Panc1 (cell line): ENCODE data around the gene GPD2. TPM values are rescaled to one million over a fixed set of nuclear protein-coding genes. Genes with fewer than 3 reads are reported as not detected.

Experiments used
- ATAC-seq: fragments of 200-7000 bp; cut with Tn5 transposase; 2 replicates; pipeline ENCODE4 v1.9.1; 2020; ENCODE audit warnings: mild to moderate bottlenecking, moderate library complexity
- BruUV-seq: library from RNA; stranded (reverse); fragments of 400-500 nt; replicated peaks from 2 replicates; lab custom pipeline; 2021; lab: Mats Ljungman, UMichigan
- CTCF ChIA-PET: fragments of 300-600 bp; sonication (Branson Sonifier 250); formaldehyde crosslinking; loops from one replicate; lab custom pipeline; 2022; ENCODE audit warnings: antibody characterized with exemption; lab: Charles Lee
- POLR2A ChIA-PET: fragments of 300-600 bp; sonication (Branson Sonifier 250); formaldehyde crosslinking; loops from one replicate; lab custom pipeline; 2022; ENCODE audit warnings: antibody characterized with exemption; lab: Charles Lee
- DNase-seq: peaks from one replicate; pipeline ENCODE4 v3.0.0-alpha.2; 2010; ENCODE audit warnings: low read depth, low spot score
- H3K27ac ChIP-seq: 2 replicates; pipeline ENCODE4 v1.5.1; 2011; ENCODE audit warnings: mild to moderate bottlenecking, low read length, inconsistent platforms
- H3K27me3 ChIP-seq: fragments of 200-500 bp; sonication (Bioruptor generic); 2 replicates; pipeline ENCODE4 v1.6.0; 2014; ENCODE audit warnings: low read length, inconsistent platforms; ENCODE audit not compliant: control insufficient read depth, insufficient read depth
- H3K36me3 ChIP-seq: fragments of 200-500 bp; sonication (Bioruptor generic); 2 replicates; pipeline ENCODE4 v1.5.1; 2014; ENCODE audit warnings: inconsistent platforms, mild to moderate bottlenecking, low read length, moderate library complexity; ENCODE audit not compliant: control insufficient read depth, insufficient read depth
- H3K4me1 ChIP-seq: 2 replicates; pipeline ENCODE4 v1.5.1; 2011; ENCODE audit warnings: inconsistent platforms, mild to moderate bottlenecking, low read length, moderate library complexity; ENCODE audit not compliant: control insufficient read depth, insufficient read depth
- H3K4me3 ChIP-seq, 2 experiments: 2 replicates each; pipeline ENCODE4 v1.5.1; 2011 to 2012; ENCODE audit warnings: low read depth in 2 of 2, low read length in 2 of 2, mild to moderate bottlenecking in 2 of 2, inconsistent platforms in 1 of 2, moderate library complexity in 1 of 2
- H3K9me3 ChIP-seq: fragments of 200-500 bp; sonication (Bioruptor generic); 2 replicates; pipeline ENCODE4 v1.5.1; 2014; ENCODE audit warnings: low read depth, mild to moderate bottlenecking, inconsistent platforms, low read length, moderate library complexity; ENCODE audit not compliant: control insufficient read depth, insufficient read depth
- CTCF ChIP-seq: fragments of 450-650 bp; IDR thresholded peaks from 2 replicates; pipeline ENCODE4 v1.5.1; 2017; ENCODE audit warnings: mild to moderate bottlenecking
- POLR2AphosphoS5 ChIP-seq: IDR thresholded peaks from 2 replicates; pipeline ENCODE4 v1.6.1; 2012; ENCODE audit warnings: mild to moderate bottlenecking, low read depth, low read length, moderate library complexity
- REST ChIP-seq, 2 experiments: IDR thresholded peaks; 2 replicates each; pipeline ENCODE4 v1.6.1; 2011 to 2012; ENCODE audit warnings: low read depth in 2 of 2, control low read depth in 1 of 2, low read length in 1 of 2, mild to moderate bottlenecking in 1 of 2, moderate library complexity in 1 of 2; ENCODE audit not compliant: insufficient read depth in 1 of 2
- SIN3A ChIP-seq: IDR thresholded peaks from 2 replicates; pipeline ENCODE4 v1.6.1; 2012; ENCODE audit warnings: low read depth, mild to moderate bottlenecking, low read length, moderate library complexity, borderline replicate concordance; ENCODE audit not compliant: insufficient read depth
- TCF7L2 ChIP-seq: IDR thresholded peaks from 2 replicates; pipeline ENCODE4 v1.6.1; 2011; ENCODE audit warnings: mild to moderate bottlenecking, low read depth, low read length, inconsistent platforms
- in situ Hi-C: cut with HindIII; loops from 2 replicates; pipeline ENCODE4 v1.10.0; 2016; ENCODE audit warnings: low sequenced_read_pairs, low pct_unique_long_range_greater_than_20kb
- intact Hi-C: fragments of 100-400 bp; cut with micrococcal nuclease; formaldehyde crosslinking; loops from one replicate; pipeline ENCODE4 v1.10.0; 2022; ENCODE audit not compliant: unreplicated experiment
- total RNA-seq: library from RNA; stranded (reverse); gene quantifications from one replicate; pipeline ENCODE4 v1.2.1, GENCODE V29; 2021; ENCODE audit not compliant: unreplicated experiment

GPD2 gene
- total RNA-seq, 1 experiment from 2014 or later, result 27.5 TPM

DNA sequence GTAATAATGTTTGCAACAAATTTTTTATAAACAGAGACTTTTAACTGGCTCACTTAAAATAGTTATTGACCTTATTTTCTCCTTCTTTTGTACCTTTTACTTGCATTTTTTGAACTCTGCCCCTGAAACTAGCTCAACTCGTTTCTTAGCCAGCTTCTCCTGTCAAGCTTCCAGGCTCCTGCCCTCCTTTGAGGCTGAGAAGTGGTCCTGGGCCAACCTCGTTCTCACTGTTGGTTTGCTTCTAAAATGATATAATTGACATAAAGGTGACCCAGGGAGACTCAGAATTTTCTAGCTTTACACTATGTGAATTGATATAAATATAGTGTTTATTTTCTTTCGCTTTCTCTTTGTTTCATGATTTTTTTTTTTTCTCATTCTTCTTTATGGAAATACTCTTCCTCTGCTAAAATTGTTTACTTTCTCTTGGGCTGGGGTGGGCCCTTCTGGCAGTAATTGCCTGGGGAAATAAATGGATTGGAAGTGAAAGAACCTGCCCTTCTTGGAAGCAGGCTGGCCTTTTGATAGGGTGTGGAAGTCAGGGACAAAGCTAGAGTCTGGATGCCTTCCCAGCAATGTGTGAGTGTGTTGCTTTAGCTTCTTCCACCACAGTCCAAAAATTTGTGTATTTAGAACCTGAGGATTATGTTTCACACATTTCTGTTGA is 30.7 kb downstream of the GPD2 start:
- no TSS peak for BruUV-seq
- in situ Hi-C loops (no loop called here), intact Hi-C loops (no loop called here)
- Histone ChIP-seq H3K36me3 (no peaks in the 10 kb centered on the region), H3K27ac (no peak overlapping the region), H3K27me3 (no peaks in the 10 kb centered on the region), H3K4me1 (no peaks in the 10 kb centered on the region), H3K4me3 (no peak overlapping the region), H3K9me3 (no peaks in the 10 kb centered on the region)
- TF ChIP-seq REST (IDR thresholded peaks at IDR 0.05; ENCODE audit: insufficient read depth in 1 of 2, low read depth in 2 of 2, low read length in 1 of 2), result no peak
- TF ChIP-seq CTCF, result no peak
- no peak for TF ChIP-seq POLR2AphosphoS5
- ATAC-seq (no peak), DNase-seq (no peak)
- ChIA-PET POLR2A (no interaction called here), CTCF (no interaction called here)

DNA sequence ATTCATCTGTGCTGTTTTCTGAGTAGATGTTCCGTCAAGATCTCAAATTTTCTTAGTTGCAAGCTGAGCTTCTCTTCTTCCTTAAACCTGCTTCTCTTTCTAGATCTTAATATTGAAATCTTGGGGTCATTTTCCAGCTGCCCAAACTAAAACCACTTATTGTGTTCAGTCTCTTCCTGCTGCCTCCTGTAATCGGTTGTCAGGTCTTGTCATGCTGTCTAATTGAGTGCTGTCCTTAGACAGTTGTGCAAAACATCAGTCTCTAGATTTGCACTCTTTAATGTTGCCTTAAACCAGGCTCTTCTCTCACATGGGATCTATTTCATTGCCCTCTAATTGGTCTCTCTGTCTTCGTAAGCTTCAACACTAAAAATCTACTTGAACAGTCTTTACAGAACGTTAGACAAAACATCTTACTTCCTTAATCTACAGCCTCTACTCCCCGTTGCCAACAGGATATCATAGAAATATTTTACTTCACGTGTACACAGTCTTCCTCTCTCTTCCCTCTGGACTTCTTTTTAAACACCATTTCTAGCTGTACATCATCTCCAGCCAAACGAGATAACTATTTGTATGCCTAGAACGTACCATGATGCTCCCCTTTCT is 34.9 kb downstream of the GPD2 start:
- in situ Hi-C loops (no loop called here), intact Hi-C loops (no loop called here)
- no peak for TF ChIP-seq TCF7L2
- TF ChIP-seq CTCF, result no peak
- TF ChIP-seq SIN3A, result no peak
- TF ChIP-seq REST (IDR thresholded peaks at IDR 0.05; ENCODE audit: insufficient read depth in 1 of 2, low read depth in 2 of 2, low read length in 1 of 2), result no peak
- Histone ChIP-seq H3K4me3 (no peak overlapping the region), H3K4me1 (no peaks in the 10 kb centered on the region), H3K27ac (no peak overlapping the region), H3K27me3 (no peaks in the 10 kb centered on the region), H3K36me3 (no peaks in the 10 kb centered on the region), H3K9me3 (no peaks in the 10 kb centered on the region)
- ChIA-PET POLR2A (no interaction called here), CTCF (no interaction called here)
- BruUV-seq, result no TSS peak
- ATAC-seq, result no peak
- DNase-seq, result no peak
